ENCODE data around the gene USP54.
"Not testable (repeated sequence)": the region's sequence is repeated elsewhere in the genome, so short reads cannot be mapped to it uniquely, and the experiment has no call there.

The USP54 gene

DNA sequence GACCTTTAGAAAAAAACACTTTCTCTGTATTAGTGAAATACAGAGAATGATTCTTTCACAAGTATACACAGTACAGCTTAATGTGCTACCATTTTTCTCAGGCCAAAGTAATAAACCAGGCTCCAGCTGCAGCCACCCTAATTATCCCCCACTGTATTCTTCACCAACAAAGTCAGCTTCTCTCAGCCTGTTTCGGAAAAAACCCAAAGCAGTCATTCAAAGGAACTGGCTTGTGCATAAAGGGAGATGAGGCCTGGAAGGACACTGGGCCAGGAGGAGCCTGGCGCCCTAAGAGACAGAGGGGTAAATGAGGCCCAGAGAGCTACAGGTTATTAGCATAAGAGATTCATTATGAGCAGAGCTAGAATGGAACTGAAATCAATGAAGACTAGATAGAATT, 9.2 kb downstream of the USP54 start:
- no peak for DNase-seq (ENCODE audit: low read depth)
- H3K4me3 ChIP-seq (ENCODE audit: control insufficient read depth, low read depth, low read length) = no peak overlapping the region
- TF ChIP-seq, protein P1, sequence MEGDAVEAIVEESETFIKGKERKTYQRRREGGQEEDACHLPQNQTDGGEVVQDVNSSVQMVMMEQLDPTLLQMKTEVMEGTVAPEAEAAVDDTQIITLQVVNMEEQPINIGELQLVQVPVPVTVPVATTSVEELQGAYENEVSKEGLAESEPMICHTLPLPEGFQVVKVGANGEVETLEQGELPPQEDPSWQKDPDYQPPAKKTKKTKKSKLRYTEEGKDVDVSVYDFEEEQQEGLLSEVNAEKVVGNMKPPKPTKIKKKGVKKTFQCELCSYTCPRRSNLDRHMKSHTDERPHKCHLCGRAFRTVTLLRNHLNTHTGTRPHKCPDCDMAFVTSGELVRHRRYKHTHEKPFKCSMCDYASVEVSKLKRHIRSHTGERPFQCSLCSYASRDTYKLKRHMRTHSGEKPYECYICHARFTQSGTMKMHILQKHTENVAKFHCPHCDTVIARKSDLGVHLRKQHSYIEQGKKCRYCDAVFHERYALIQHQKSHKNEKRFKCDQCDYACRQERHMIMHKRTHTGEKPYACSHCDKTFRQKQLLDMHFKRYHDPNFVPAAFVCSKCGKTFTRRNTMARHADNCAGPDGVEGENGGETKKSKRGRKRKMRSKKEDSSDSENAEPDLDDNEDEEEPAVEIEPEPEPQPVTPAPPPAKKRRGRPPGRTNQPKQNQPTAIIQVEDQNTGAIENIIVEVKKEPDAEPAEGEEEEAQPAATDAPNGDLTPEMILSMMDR (IDR thresholded peaks at IDR 0.05; ENCODE audit: control insufficient read depth, insufficient read depth, low read depth, low read length, missing control alignments) = no peak

DNA sequence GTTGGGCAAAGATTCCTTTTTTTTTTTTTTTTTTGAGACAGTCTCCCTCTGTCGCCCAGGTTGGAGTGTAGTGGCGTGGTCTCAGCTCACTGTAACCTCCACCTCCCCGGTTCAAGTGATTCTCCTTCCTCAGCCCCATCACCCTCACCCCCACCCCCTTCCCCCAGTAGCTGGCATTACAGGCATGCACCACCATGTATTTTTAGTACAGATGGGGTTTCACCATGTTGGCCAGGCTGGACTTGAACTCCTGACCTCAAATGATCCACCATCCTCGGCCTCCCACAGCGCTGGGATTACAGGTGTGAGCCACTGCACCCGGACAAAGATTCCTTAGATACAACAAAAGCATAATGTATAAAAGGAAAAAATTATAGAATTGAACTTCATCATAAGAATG, 12.2 kb downstream of the USP54 start:
- H3K4me3 ChIP-seq (ENCODE audit: control insufficient read depth, low read depth, low read length); DNase-seq (ENCODE audit: low read depth): not testable (repeated sequence)

DNA sequence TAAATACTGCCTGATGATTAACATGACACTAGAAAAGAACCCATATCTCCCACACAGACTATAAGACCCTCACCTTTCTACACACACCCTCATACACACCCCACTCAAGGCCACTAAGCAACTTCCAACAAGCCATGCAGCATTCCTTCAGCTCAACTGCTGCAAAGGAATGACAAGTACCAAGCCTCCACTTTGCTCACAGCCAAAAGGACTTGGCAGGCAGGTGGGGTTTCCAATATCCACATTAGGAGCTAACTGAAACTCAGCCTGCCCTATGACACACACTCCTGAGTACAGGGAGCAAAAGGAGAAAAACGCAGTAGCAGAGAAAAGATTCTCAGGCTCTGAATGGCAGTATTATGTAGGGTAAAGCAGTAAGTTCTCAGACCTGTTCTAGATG, 13.4 kb downstream of the USP54 start:
- H3K4me3 ChIP-seq (ENCODE audit: control insufficient read depth, low read depth, low read length) = no peak overlapping the region
- DNase-seq (ENCODE audit: low read depth) = no peak
- TF ChIP-seq, protein P1 (IDR thresholded peaks at IDR 0.05; ENCODE audit: control insufficient read depth, insufficient read depth, low read depth, low read length, missing control alignments) = no peak

DNA sequence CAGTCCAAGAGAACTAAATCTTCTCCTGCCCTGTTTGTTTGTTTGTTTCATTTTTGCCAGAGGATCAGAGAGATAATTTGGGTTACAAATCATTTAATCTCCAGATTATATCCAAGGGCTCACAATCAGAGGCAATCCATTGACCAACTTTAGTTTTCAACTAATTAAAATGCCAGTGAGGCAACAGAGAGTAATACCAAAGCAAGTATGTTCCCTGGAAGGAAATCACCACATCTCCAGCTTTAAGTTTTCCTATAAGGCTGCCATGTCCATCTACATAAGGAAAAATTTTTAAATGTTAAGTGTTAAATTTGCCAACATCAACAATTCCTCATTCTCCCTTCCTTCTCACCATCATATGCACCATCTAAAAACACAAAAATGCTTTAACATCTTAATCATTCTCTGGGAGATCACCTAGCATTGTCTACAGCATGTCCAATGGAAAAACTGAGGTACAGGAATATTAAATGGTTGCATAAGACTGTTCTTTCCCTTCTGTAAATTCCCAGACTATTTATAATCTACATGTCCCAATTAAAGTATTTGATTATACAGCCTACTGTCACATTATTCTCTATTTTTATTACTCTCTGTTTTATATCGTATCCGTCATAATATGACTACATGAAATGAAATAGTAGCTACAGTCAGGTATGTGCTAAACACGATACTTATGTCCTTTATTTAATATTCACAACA, 14.1 kb downstream of the USP54 start:
- TF ChIP-seq, protein P1 (IDR thresholded peaks at IDR 0.05; ENCODE audit: control insufficient read depth, insufficient read depth, low read depth, low read length, missing control alignments) = no peak
- DNase-seq (ENCODE audit: low read depth) = no peak
- H3K4me3 ChIP-seq (ENCODE audit: control insufficient read depth, low read depth, low read length) = no peak overlapping the region

DNA sequence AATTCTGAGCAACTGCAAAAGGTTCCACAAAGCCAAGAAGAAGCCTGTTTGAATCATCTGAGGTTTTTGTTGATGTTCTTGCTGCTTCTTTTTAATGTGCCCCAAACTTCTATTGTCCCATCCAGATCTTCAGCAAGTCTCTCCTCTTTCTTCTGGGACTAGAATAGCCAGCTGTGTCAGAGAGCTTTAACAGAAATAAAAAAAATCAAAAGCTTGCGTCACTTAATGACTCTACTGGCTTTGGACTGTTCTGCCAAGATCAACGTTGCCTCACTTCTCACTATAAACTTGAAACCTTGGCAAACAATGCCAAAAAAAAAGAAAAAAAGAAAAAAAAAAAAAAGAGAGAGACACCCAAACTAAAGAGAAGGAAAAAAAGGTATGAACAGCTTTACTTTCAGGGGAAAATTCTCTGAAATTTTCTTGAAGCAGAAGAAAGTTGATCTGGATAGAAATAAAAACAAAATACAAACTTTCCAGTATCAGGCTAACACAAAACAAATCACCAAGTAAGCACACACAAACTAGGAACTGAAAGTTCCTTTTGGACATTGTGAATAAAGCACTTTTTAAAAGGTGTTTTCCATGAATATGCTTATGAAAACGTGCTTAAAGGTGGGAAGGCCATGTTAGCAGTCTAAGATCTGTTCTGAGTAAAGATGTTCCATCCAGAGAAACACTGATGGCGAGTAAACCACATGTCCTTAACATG, 14.8 kb downstream of the USP54 start:
- DNase-seq (ENCODE audit: low read depth) = peak; percentile 79
- TF ChIP-seq, protein P1 (IDR thresholded peaks at IDR 0.05; ENCODE audit: control insufficient read depth, insufficient read depth, low read depth, low read length, missing control alignments) = no peak
- H3K4me3 ChIP-seq (ENCODE audit: control insufficient read depth, low read depth, low read length) = no peak overlapping the region

DNA sequence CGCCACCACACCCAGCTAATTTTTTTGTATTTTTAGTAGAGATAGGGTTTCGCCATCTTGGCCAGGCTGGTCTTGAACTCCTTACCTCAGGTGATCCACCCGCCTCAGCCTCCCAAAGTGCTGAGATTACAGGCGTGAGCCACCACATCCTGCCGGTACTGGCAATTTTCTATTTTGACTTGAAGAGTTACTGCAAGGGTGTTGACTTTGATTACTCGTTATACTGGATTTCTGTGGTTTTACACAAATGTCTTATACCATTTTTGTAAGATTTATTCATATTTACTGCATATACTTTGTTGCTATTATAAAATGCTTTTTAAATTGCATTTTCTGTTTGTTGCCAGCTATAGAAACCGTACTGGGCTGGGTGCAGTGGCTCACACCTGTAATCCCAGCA, 24.1 kb downstream of the USP54 start:
- H3K4me3 ChIP-seq (ENCODE audit: control insufficient read depth, low read depth, low read length); DNase-seq (ENCODE audit: low read depth): not testable (repeated sequence)

DNA sequence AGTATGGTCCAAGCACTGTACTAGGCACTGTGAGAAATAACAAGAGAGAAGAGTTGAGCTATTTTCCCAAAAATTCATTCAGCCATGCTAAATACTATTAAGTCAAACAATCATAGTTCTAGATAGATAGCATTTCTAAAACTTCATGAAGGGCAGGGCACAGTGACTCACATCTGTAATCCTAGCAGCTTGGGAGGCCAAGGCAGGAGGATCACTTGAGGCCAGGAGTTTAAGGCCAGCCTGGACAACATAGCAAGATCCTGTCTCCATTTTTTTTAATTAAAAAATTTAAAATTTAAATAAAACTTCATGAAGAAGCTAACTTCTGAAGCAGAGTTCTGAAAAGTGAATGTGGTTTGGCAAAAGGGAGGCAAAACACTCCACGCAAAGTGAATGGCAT, 29.9 kb downstream of the USP54 start:
- no peak for DNase-seq (ENCODE audit: low read depth)
- TF ChIP-seq, protein P1 (IDR thresholded peaks at IDR 0.05; ENCODE audit: control insufficient read depth, insufficient read depth, low read depth, low read length, missing control alignments) = no peak
- no peak overlapping the region for H3K4me3 ChIP-seq (ENCODE audit: control insufficient read depth, low read depth, low read length)
